T-helper 2 cell treated with Interferon-gamma antibody and Interleukin-4, amounts not matched to agents 100 ng/mL and 5 ng/mL, for 36 hours (primary cell): ENCODE measurements around the gene CYB561A3. TPM values are rescaled to one million over a fixed set of nuclear protein-coding genes. Genes with fewer than 3 reads are reported as not detected.

Source experiments
- intact Hi-C: fragments of 100-400 bp; cut with micrococcal nuclease; formaldehyde crosslinking; loops from one replicate; pipeline ENCODE4 v1.15.1; 2023
- total RNA-seq: library from RNA; stranded (reverse); gene quantifications from 2 replicates; pipeline ENCODE4 v1.2.3, GENCODE V29; 2022

CYB561A3 gene
- total RNA-seq, 1 donor from 2014 or later, result 42.9 TPM

GRCh38 chr11:61345954-61346843, 15.5 kb downstream of the CYB561A3 start:
- intact Hi-C loops, result no loop called here

DNA sequence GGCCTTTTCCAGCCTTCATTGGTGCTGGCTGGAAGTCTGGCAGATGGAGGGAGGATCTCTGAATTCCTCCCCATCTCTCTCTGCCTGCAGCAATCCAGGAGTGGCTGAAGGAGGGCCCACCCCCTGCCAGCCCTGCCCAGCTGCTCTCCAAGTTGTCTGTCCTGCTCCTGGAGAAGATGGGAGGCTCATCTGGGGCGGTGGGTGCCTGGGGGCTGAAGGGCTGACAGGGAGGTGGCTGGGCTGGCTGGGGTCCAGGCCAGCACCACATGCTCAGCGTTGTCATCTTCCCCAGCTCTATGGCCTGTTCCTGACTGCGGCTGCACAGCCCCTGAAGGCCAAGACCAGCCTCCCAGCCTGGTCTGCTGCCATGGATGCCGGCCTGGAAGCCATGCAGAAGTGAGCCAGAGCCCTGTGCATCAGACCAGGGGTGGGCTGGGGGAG, 16.5 kb downstream of the CYB561A3 start:
- intact Hi-C loops, result no loop called here

DNA sequence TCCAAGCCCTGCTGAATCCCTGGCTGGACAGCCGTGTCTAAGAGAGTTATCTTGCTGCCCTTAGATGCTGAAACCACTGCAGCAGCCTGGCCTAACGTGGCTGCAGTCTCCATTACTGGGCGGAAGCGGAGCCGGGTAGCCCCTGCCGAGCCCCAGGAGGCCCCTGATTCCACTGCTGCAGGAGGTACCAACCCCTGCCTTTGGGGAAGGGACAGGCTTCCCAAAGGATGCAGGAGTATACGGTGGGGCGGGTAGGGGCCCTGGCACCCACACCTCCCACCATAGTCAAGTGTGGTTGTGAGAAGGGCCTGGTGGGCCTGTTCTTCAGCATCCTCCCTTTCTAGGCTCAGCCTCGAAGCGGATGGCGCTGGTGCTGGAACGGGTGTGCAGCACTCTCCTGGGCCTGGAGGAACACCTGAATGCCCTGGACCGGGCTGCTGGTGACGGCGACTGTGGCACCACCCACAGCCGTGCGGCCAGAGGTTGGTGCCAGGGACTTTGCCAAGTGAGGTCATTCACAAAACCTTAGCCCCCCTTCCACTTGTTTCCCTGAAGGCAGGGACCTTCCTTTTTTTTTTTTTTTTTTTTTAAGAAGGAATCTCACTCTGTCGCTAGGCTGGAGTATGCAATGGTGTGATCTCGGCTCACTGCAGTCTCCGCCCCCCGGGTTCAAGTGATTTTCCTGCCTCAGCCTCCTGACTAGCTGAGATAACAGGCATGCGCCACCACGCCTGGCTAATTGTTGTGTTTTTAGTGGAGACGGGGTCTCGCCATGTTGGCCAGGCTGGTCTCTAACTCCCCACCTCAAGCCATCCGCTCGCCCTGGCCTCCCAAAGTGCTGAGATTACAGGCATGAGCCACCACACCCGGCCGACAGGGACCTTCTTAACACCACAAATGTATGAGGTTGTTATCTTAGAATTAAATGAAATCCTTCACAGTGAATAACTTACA, 17.6 kb downstream of the CYB561A3 start:
- intact Hi-C loops, result no loop called here

DNA sequence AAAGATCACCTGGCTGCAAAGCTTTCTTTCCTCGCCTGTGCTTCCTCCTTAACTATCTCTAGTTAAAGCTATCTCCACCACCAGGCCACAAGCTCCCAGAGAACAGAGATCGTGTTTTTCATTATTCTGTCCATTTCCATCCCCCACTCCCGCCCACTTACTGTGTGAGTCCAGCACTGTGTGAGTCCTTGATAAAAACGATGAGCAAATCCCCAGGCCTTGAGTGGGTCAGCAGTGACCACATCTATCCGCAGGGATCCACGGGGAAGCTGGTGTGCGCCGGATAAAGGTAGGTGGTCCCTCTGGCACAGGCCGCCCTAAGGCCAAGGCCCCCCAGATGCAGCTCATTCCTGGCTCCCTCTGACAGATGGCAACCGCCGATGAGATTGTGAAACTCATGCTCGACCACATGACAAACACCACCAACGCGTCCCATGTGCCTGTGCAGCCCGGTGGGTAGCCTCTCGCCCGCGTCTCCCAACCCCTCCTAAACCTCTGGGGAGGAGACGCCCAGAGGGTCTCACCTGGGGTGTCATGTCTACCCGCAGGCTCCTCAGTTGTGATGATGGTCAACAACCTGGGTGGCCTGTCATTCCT, 19.4 kb downstream of the CYB561A3 start:
- intact Hi-C loops, result no loop called here

- intact Hi-C loops, result no loop called here
Measured at GRCh38 chr11:61341706-61342105, 20.0 kb downstream of the CYB561A3 start.

- intact Hi-C loops, result no loop called here
Measured at GRCh38 chr11:61340979-61341378, 20.7 kb downstream of the CYB561A3 start.

DNA sequence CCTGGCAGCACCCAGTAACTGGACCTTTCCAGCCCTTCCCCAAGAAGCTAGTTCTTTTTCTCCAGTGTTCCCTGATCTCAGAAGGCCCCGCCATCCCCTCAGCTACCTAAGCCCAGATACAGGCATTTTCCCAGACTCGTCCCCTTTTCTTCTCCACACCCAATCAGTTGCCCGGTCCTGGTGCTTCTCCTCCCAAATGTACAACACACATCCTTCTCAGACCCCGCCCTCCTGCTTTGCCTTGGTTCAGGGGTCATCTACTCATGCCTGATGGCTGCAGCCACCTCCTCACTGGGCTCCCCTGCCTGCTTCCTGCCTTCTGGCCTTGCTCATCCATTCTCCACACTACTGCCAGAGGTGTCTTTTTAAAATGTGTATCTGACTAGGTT, 22.2 kb downstream of the CYB561A3 start:
- intact Hi-C loops, result no loop called here

DNA sequence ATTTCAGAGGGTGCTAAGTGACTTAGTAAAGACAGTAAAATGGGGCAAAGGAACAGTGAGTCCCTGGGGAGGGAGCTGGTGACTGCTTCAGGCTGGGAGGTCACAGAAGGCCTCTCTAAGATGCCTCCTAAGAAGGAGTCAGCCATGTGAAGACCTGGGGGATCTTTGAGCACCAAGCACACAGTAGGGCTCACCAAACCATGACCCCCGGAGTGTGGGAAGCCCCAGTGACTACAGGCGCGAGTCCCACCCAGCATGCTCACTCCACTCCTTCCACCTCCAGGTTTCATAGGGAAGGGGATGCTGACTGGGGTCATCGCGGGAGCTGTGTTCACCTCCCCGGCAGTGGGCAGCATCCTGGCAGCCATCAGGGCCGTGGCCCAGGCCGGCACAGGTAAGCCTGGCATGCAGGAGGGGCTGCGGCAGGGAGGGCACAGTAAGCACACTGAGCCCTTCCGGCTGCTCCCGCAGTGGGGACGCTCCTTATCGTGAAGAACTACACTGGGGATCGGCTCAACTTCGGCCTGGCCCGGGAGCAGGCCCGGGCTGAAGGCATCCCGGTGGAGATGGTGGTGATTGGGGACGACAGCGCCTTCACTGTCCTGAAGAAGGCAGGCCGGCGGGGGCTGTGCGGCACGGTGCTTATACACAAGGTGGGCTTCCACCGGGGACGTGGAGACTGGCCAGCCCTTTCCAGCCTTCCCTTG, 22.7 kb downstream of the CYB561A3 start:
- intact Hi-C loops, result no loop called here

- intact Hi-C loops, result loop anchor here (2.0 kb wide), 1 partner anchor 55 kb away; the partner anchor contains the start of gene TMEM216
Measured at GRCh38 chr11:61337706-61338470, 23.8 kb downstream of the CYB561A3 start.

DNA sequence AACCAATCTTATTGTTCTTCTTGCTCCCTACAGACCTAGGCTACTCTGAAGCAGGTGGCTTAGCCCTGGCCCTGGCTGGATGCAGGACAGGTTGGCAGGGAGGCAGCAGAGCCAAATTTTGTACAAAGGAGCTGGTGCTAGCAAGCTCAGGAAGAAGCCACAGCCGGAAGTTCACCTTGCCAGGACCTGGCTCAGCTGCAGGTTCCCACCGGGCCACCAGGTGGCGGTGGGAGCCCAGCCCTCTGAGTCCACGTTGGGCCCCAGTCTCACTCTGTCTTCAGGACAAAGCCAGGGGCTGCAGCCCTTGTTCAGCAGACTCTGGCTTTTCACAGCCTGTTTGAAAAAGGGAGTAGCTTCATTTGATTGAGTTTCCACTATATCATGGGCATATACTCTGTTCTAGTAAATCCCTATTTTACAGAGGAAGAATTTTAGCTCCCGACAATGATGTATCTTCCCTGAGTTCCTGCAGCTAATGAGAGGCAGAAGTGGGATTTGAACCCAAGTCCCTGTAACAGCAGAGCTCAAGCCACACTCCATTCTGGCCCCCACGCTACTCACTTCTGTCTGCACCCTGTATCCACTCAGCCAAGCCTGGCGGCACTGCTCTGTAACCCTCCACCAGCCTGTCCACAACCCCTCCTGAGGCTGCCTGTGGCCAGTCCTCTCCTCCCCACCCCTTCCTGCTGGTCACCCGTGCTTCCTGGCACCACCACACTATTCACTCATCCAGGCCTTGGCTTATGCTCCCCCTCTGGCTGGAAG, 25.3 kb downstream of the CYB561A3 start:
- intact Hi-C loops, result loop anchor here (1.0 to 2.0 kb wide), 3 partner anchors 26 to 56 kb away; partner anchors contain the start of genes TMEM138 and TMEM216

- intact Hi-C loops, result no loop called here
Measured at GRCh38 chr11:61335355-61335710, 26.3 kb downstream of the CYB561A3 start.

GRCh38 chr11:61334434-61335354, 27.0 kb downstream of the CYB561A3 start:
- intact Hi-C loops, result no loop called here

GRCh38 chr11:61333550-61334433, 27.9 kb downstream of the CYB561A3 start:
- intact Hi-C loops, result loop anchor here (1.0 to 2.0 kb wide), 4 partner anchors 96 to 427 kb away; partner anchors contain the start of genes CPSF7, PRPF19, TMEM109 and VPS37C

- intact Hi-C loops, result loop anchor here (1.0 to 2.0 kb wide), 4 partner anchors 96 to 426 kb away; partner anchors contain the start of genes CPSF7, PRPF19, TMEM109 and VPS37C
Measured at GRCh38 chr11:61332797-61333549, 28.7 kb downstream of the CYB561A3 start, which contains the start of the genes DDB1 and TKFC. TSS of gene DDB1 (minus strand) at chr11:61333105. CDS start at chr11:61332968, 137 bp downstream. TSS of gene TKFC (plus strand) at chr11:61333228. CDS start at chr11:61334729, 1,501 bp downstream.

- intact Hi-C loops, result loop anchor here (2.0 kb wide), 2 partner anchors 418 to 426 kb away; partner anchors contain the start of genes PRPF19 and TMEM109
Measured at GRCh38 chr11:61332281-61332796, 29.3 kb downstream of the CYB561A3 start.
